ENCODE results near the gene ESCO1. TPM values are rescaled to one million over a fixed set of nuclear protein-coding genes. Genes with fewer than 3 reads are reported as not detected.

ESCO1 gene
- total RNA-seq, 2 experiments from 2014 or later = 25.3 to 37.7 TPM

DNA sequence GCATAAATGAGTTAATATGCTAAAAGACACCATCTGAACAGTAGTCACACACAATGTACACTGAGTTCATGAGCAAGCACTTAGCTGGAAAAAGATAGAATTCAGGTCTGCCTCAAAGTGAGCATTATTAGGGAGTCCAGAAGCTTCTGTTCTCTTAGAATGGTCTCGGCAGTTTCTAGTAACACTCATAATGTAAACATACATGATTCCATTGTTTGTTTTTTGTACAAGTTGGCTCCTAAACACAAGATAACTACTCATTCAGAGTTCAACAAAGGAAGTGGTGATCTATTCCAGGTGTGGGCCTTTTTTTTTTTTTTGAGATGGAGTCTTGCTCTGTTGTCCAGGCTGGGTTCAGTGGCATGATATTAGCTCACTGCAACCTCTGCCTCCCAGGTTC, 66.2 kb downstream of the ESCO1 start:
- ChIA-PET CTCF (ENCODE audit: unreplicated experiment) (no interaction called here), POLR2A (interaction anchor here (0.7 to 1.1 kb wide), 2 partner anchors 9 to 32 kb away, joined by 3 to 8 read pairs; no protein-coding TSS in a partner anchor)
- peaks cover 97% of the 10 kb centered on the region for H3K36me3 ChIP-seq (ENCODE audit: insufficient read depth, low read length)
- no peak for DNase-seq (ENCODE audit: low spot score)
- no TSS peak for BruUV-seq (replicated peaks)
- no peak overlapping the region for H3K4me3 ChIP-seq (ENCODE audit: low read depth, low read length, poor library complexity, severe bottlenecking)
- no peaks in the 10 kb centered on the region for H3K9me2 ChIP-seq (ENCODE audit: insufficient read depth, low read length)
- no peak overlapping the region for H3K27ac ChIP-seq (ENCODE audit: low read depth, low read length, poor library complexity, severe bottlenecking)
- no peaks in the 10 kb centered on the region for H3K79me2 ChIP-seq (ENCODE audit: insufficient read depth, low read depth, low read length)
- H3K9me3 ChIP-seq (ENCODE audit: low read length) = no peaks in the 10 kb centered on the region
- no peaks in the 10 kb centered on the region for H3K4me1 ChIP-seq (ENCODE audit: insufficient read depth, low read length, poor library complexity, severe bottlenecking)
- no peak for TF ChIP-seq CTCF (conservative IDR thresholded peaks at IDR 0.05; ENCODE audit: low read length)
- no peak for TF ChIP-seq EZH2phosphoT487 (IDR thresholded peaks at IDR 0.05; ENCODE audit: borderline replicate concordance, low read depth, low read length)
- intact Hi-C loops (cut with micrococcal nuclease; ENCODE audit: unreplicated experiment) = no loop called here
- H2AFZ ChIP-seq (ENCODE audit: low read length) = no peak overlapping the region
- H3K4me2 ChIP-seq (ENCODE audit: low read length) = no peak overlapping the region
- no peaks in the 10 kb centered on the region; the same call in 1 of the 2 replicates for H4K20me1 ChIP-seq (ENCODE audit: insufficient read depth, low read length)

GRCh38 chr18:21526463-21526862, 74.0 kb downstream of the ESCO1 start:
- no peaks in the 10 kb centered on the region for H3K9me2 ChIP-seq (ENCODE audit: insufficient read depth, low read length)
- no peak overlapping the region for H3K27ac ChIP-seq (ENCODE audit: low read depth, low read length, poor library complexity, severe bottlenecking)
- DNase-seq (ENCODE audit: low spot score) = no peak
- H2AFZ ChIP-seq (ENCODE audit: low read length) = no peak overlapping the region
- BruUV-seq (replicated peaks) = no TSS peak
- no peak overlapping the region for H3K4me2 ChIP-seq (ENCODE audit: low read length)
- H3K9me3 ChIP-seq (ENCODE audit: low read length) = no peaks in the 10 kb centered on the region
- intact Hi-C loops (cut with micrococcal nuclease; ENCODE audit: unreplicated experiment) = no loop called here
- H3K4me1 ChIP-seq (ENCODE audit: insufficient read depth, low read length, poor library complexity, severe bottlenecking) = no peaks in the 10 kb centered on the region
- no peaks in the 10 kb centered on the region for H3K79me2 ChIP-seq (ENCODE audit: insufficient read depth, low read depth, low read length)
- peaks cover 92% of the 10 kb centered on the region for H3K36me3 ChIP-seq (ENCODE audit: insufficient read depth, low read length)
- POLR2A ChIA-PET = no interaction called here
- CTCF ChIA-PET (ENCODE audit: unreplicated experiment) = no interaction called here
- H4K20me1 ChIP-seq (ENCODE audit: insufficient read depth, low read length) = no peaks in the 10 kb centered on the region
- TF ChIP-seq EZH2phosphoT487 (IDR thresholded peaks at IDR 0.05; ENCODE audit: borderline replicate concordance, low read depth, low read length) = no peak
- no peak for TF ChIP-seq CTCF (conservative IDR thresholded peaks at IDR 0.05; ENCODE audit: low read length)
- H3K4me3 ChIP-seq (ENCODE audit: low read depth, low read length, poor library complexity, severe bottlenecking) = no peak overlapping the region

- no peak for TF ChIP-seq EZH2phosphoT487 (IDR thresholded peaks at IDR 0.05; ENCODE audit: borderline replicate concordance, low read depth, low read length)
- TF ChIP-seq CTCF (conservative IDR thresholded peaks at IDR 0.05; ENCODE audit: low read length) = no peak
- Histone ChIP-seq H3K27ac (ENCODE audit: low read depth, low read length, poor library complexity, severe bottlenecking) (no peak overlapping the region), H3K4me1 (ENCODE audit: insufficient read depth, low read length, poor library complexity, severe bottlenecking) (no peaks in the 10 kb centered on the region), H4K20me1 (ENCODE audit: insufficient read depth, low read length) (no peaks in the 10 kb centered on the region), H2AFZ (ENCODE audit: low read length) (no peak overlapping the region), H3K4me3 (ENCODE audit: low read depth, low read length, poor library complexity, severe bottlenecking) (no peak overlapping the region), H3K9me3 (ENCODE audit: low read length) (no peaks in the 10 kb centered on the region), H3K79me2 (ENCODE audit: insufficient read depth, low read depth, low read length) (no peaks in the 10 kb centered on the region), H3K9me2 (ENCODE audit: insufficient read depth, low read length) (no peaks in the 10 kb centered on the region), H3K4me2 (ENCODE audit: low read length) (no peak overlapping the region), H3K36me3 (ENCODE audit: insufficient read depth, low read length) (peaks cover 87% of the 10 kb centered on the region)
- CTCF ChIA-PET (ENCODE audit: unreplicated experiment) = no interaction called here
- POLR2A ChIA-PET = interaction anchor here (1.0 kb wide), 1 partner anchor 8 kb away, joined by 3 read pairs; no protein-coding TSS in a partner anchor
- no TSS peak for BruUV-seq (replicated peaks)
- intact Hi-C loops (cut with micrococcal nuclease; ENCODE audit: unreplicated experiment) = no loop called here
- DNase-seq (ENCODE audit: low spot score) = no peak
Measured at GRCh38 chr18:21525916-21526315, 74.6 kb downstream of the ESCO1 start.
